DOHH2 (cell line): ENCODE measurements around the gene DTX4.

Experiments used
- H3F3A ChIP-seq: fragments of 200-600 bp; sonication (generic), shearing (Covaris generic); 2 replicates; pipeline ENCODE4 v1.6.0; 2016; ENCODE audit warnings: antibody characterized with exemption, mild to moderate bottlenecking; ENCODE audit not compliant: control insufficient read depth, insufficient read depth
- H3K27ac ChIP-seq: fragments of 200-600 bp; sonication (generic); 2 replicates; pipeline ENCODE4 v1.5.1; 2014; ENCODE audit warnings: low read depth, mild to moderate bottlenecking, low read length, moderate library complexity
- H3K27me3 ChIP-seq: fragments of 200-600 bp; sonication (generic); 2 replicates; pipeline ENCODE4 v1.6.1; 2014; ENCODE audit warnings: mild to moderate bottlenecking, low read length, mixed read lengths; ENCODE audit not compliant: control insufficient read depth
- H3K36me3 ChIP-seq: fragments of 200-600 bp; sonication (generic); 2 replicates; pipeline ENCODE4 v1.6.1; 2014; ENCODE audit warnings: mild to moderate bottlenecking, low read length, moderate library complexity, mixed read lengths; ENCODE audit not compliant: control insufficient read depth
- H3K4me1 ChIP-seq: fragments of 200-600 bp; sonication (generic); 2 replicates; pipeline ENCODE4 v1.6.1; 2014; ENCODE audit warnings: mild to moderate bottlenecking, low read length, mixed read lengths; ENCODE audit not compliant: control insufficient read depth
- H3K4me2 ChIP-seq: fragments of 200-600 bp; sonication (generic); 2 replicates; pipeline ENCODE4 v1.6.0; 2014; ENCODE audit warnings: mild to moderate bottlenecking, low read length, moderate library complexity
- H3K4me3 ChIP-seq: fragments of 200-600 bp; sonication (generic); 2 replicates; pipeline ENCODE4 v1.5.1; 2014; ENCODE audit warnings: mild to moderate bottlenecking, low read length, mixed read lengths
- H3K79me2 ChIP-seq: fragments of 200-600 bp; sonication (generic); 2 replicates; pipeline ENCODE4 v1.6.1; 2014; ENCODE audit warnings: mild to moderate bottlenecking, low read length, mixed read lengths; ENCODE audit not compliant: control insufficient read depth
- H3K9me2 ChIP-seq: fragments of 200-600 bp; sonication (generic); replicated peaks from 2 replicates; pipeline ENCODE4 v1.6.1; 2014; ENCODE audit warnings: mild to moderate bottlenecking, low read length, mixed read lengths; ENCODE audit not compliant: control insufficient read depth
- H3K9me3 ChIP-seq: fragments of 200-600 bp; sonication (generic); 2 replicates; pipeline ENCODE4 v1.6.1; 2014; ENCODE audit warnings: antibody characterized with exemption, low read length, mixed read lengths; ENCODE audit not compliant: control insufficient read depth, insufficient read depth
- H4K20me1 ChIP-seq: fragments of 200-600 bp; sonication (generic); 2 replicates; pipeline ENCODE4 v1.6.0; 2014; ENCODE audit warnings: low read depth, mild to moderate bottlenecking, antibody characterized with exemption, low read length, moderate library complexity; ENCODE audit not compliant: control insufficient read depth, insufficient read depth
- CTCF ChIP-seq: fragments of 200-600 bp; sonication (generic); IDR thresholded peaks from one replicate; pipeline ENCODE4 v1.5.1; 2014; ENCODE audit warnings: antibody characterized with exemption, mild to moderate bottlenecking, low read depth, low read length; ENCODE audit not compliant: poor library complexity, severe bottlenecking
- EZH2phosphoT487 ChIP-seq: fragments of 200-600 bp; sonication (generic); IDR thresholded peaks from 2 replicates; pipeline ENCODE4 v1.6.1; 2017; ENCODE audit warnings: borderline replicate concordance, mild to moderate bottlenecking, antibody characterized with exemption, low read length, moderate library complexity, mixed read lengths

DTX4 gene

GRCh38 chr11:59207988-59208451 lies 36.1 kb downstream of the DTX4 start:
- no peak overlapping the region for H3K27ac ChIP-seq
- no peaks in the 10 kb centered on the region for H3F3A ChIP-seq
- no peaks in the 10 kb centered on the region for H3K36me3 ChIP-seq
- H3K27me3 ChIP-seq = peaks cover 42% of the 10 kb centered on the region
- no peaks in the 10 kb centered on the region for H3K9me2 ChIP-seq
- no peaks in the 10 kb centered on the region for H4K20me1 ChIP-seq
- no peak overlapping the region for H3K4me3 ChIP-seq
- no peak for TF ChIP-seq EZH2phosphoT487
- TF ChIP-seq CTCF = peak; percentile 82
- no peak overlapping the region for H3K4me2 ChIP-seq
- H3K4me1 ChIP-seq = peaks cover 20% of the 10 kb centered on the region
- H3K9me3 ChIP-seq = no peaks in the 10 kb centered on the region
- H3K79me2 ChIP-seq = no peaks in the 10 kb centered on the region

- Histone ChIP-seq H3K4me1 (peaks cover 29% of the 10 kb centered on the region), H3F3A (no peaks in the 10 kb centered on the region), H3K9me3 (no peaks in the 10 kb centered on the region), H3K36me3 (no peaks in the 10 kb centered on the region), H3K9me2 (no peaks in the 10 kb centered on the region), H3K27ac (no peak overlapping the region), H3K79me2 (no peaks in the 10 kb centered on the region), H4K20me1 (no peaks in the 10 kb centered on the region), H3K27me3 (peaks cover 50% of the 10 kb centered on the region), H3K4me2 (no peak overlapping the region), H3K4me3 (no peak overlapping the region)
- TF ChIP-seq EZH2phosphoT487 = no peak
- TF ChIP-seq CTCF = no peak
These were observed 37.0 kb downstream of the DTX4 start for GRCh38 chr11:59208956-59209355.

GRCh38 chr11:59212222-59212621 lies 40.3 kb downstream of the DTX4 start:
- Histone ChIP-seq H3K9me3 (no peaks in the 10 kb centered on the region), H3K4me1 (peaks cover 47% of the 10 kb centered on the region), H4K20me1 (no peaks in the 10 kb centered on the region), H3K9me2 (no peaks in the 10 kb centered on the region), H3K4me3 (peak overlapping the region; percentile 9), H3F3A (peaks cover 7% of the 10 kb centered on the region), H3K4me2 (peak overlapping the region; percentile 53), H3K79me2 (no peaks in the 10 kb centered on the region), H3K27ac (no peak overlapping the region), H3K27me3 (peaks cover 60% of the 10 kb centered on the region), H3K36me3 (no peaks in the 10 kb centered on the region)
- TF ChIP-seq EZH2phosphoT487 = no peak
- TF ChIP-seq CTCF = no peak
